PC-3 (cell line): Measurements from ENCODE around the gene SNCG.

ENCODE experiments used
- EZH2phosphoT487 ChIP-seq: fragments of 300-600 bp; sonication (generic); IDR thresholded peaks from 2 replicates; pipeline ENCODE4 v1.6.1; 2018; ENCODE audit warnings: mild to moderate bottlenecking, antibody characterized with exemption, low read length, borderline replicate concordance
- TF ChIP-seq, protein P1 (sequence below): fragments of 300-600 bp; sonication (generic); conservative IDR thresholded peaks from 2 replicates; pipeline ENCODE4 v1.5.1; 2017; ENCODE audit warnings: antibody characterized with exemption, low read depth, mild to moderate bottlenecking, low read length

GRCh38 chr10:86945361-86946212 lies 12.8 kb upstream of the SNCG start:
- TF ChIP-seq EZH2phosphoT487 = no peak
- TF ChIP-seq, protein P1, sequence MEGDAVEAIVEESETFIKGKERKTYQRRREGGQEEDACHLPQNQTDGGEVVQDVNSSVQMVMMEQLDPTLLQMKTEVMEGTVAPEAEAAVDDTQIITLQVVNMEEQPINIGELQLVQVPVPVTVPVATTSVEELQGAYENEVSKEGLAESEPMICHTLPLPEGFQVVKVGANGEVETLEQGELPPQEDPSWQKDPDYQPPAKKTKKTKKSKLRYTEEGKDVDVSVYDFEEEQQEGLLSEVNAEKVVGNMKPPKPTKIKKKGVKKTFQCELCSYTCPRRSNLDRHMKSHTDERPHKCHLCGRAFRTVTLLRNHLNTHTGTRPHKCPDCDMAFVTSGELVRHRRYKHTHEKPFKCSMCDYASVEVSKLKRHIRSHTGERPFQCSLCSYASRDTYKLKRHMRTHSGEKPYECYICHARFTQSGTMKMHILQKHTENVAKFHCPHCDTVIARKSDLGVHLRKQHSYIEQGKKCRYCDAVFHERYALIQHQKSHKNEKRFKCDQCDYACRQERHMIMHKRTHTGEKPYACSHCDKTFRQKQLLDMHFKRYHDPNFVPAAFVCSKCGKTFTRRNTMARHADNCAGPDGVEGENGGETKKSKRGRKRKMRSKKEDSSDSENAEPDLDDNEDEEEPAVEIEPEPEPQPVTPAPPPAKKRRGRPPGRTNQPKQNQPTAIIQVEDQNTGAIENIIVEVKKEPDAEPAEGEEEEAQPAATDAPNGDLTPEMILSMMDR = no peak; the same call in 1 of the 2 replicates
